Suppressor macrophage (primary cell): Measurements from ENCODE around the gene MAIP1.
"Not testable (repeated sequence)": the region's sequence is repeated elsewhere in the genome, so short reads cannot be mapped to it uniquely, and the experiment has no call there.

Experiments used
- DNase-seq, 4 experiments: peaks; one replicate each; pipeline ENCODE4 v3.0.0-alpha.2; 2020 to 2022
- total RNA-seq, 17 experiments: gene quantifications; one replicate each; lab custom pipeline; 2026; ENCODE audit warnings: mixed read lengths in 6 of 17, inconsistent platforms in 3 of 17; lab: John Stamatoyannopoulos, UW

MAIP1 gene
- total RNA-seq = 7.7 to 14.5 (median 11.3) reads per million in 17 experiments

- DNase-seq = peak; percentile 81 to 92 (median 88)
These were observed at the start of gene MAIP1, which contains the start of gene TYW5 for GRCh38 chr2:199955339-199956061. TSS of gene MAIP1 (plus strand) at chr2:199955582. CDS start at chr2:199955799, 217 bp downstream. TSS of gene TYW5 (minus strand) at chr2:199955491. CDS start at chr2:199955470, 21 bp downstream.

GRCh38 chr2:199907008-199907714 lies 48.2 kb upstream of the MAIP1 start:
- DNase-seq = no peak

- no peak for DNase-seq
These were observed 44.9 kb upstream of the MAIP1 start for GRCh38 chr2:199910338-199911051.

GRCh38 chr2:199911052-199911876 lies 44.1 kb upstream of the MAIP1 start, which contains the start of gene C2orf69:
TSS of gene C2orf69 (plus strand) at chr2:199911293. CDS start at chr2:199911439, 146 bp downstream.
- peak; percentile 98 to 99 (median 98) for DNase-seq

GRCh38 chr2:199911877-199912161 lies 43.6 kb upstream of the MAIP1 start:
- peak in 1 of 4 experiments; percentile 71 for DNase-seq

- DNase-seq = not testable (repeated sequence)
These were observed 42.7 kb upstream of the MAIP1 start for GRCh38 chr2:199912553-199913114.

- no peak for DNase-seq
These were observed 40.9 kb upstream of the MAIP1 start for GRCh38 chr2:199914372-199914958.

GRCh38 chr2:199916980-199917379 lies 38.4 kb upstream of the MAIP1 start:
- no peak for DNase-seq

- DNase-seq = peak in 3 of 4 experiments; percentile 26 to 56 (median 36)
These were observed 32.5 kb upstream of the MAIP1 start for GRCh38 chr2:199922856-199923255.

GRCh38 chr2:199923924-199924323 lies 31.5 kb upstream of the MAIP1 start:
- DNase-seq = no peak

GRCh38 chr2:199926806-199927205 lies 28.6 kb upstream of the MAIP1 start:
- DNase-seq = no peak

- no peak for DNase-seq
These were observed 27.2 kb upstream of the MAIP1 start for GRCh38 chr2:199928226-199928625.

GRCh38 chr2:199928626-199929025 lies 26.8 kb upstream of the MAIP1 start:
- no peak for DNase-seq

- no peak for DNase-seq
These were observed 26.1 kb upstream of the MAIP1 start for GRCh38 chr2:199929262-199929661.

- peak in 1 of 4 experiments; percentile 11 for DNase-seq
These were observed 23.0 kb upstream of the MAIP1 start for GRCh38 chr2:199932312-199932855.

- no peak for DNase-seq
These were observed 21.9 kb upstream of the MAIP1 start for GRCh38 chr2:199933466-199933865.

GRCh38 chr2:199936554-199936953 lies 18.8 kb upstream of the MAIP1 start:
- DNase-seq = no peak

GRCh38 chr2:199940373-199940772 lies 15.0 kb upstream of the MAIP1 start:
- DNase-seq = peak in 3 of 4 experiments; percentile 5 to 50 (median 50)

GRCh38 chr2:199943373-199943772 lies 12.0 kb upstream of the MAIP1 start:
- DNase-seq = no peak

- peak in 2 of 4 experiments; percentile 23 to 39 for DNase-seq
These were observed 9.2 kb upstream of the MAIP1 start for GRCh38 chr2:199946196-199946595.

- DNase-seq = no peak
These were observed 8.5 kb upstream of the MAIP1 start for GRCh38 chr2:199946836-199947235.
